KOPT-K1 (cell line): ENCODE data around the gene ZBED1.
"Not testable (repeated sequence)": the region's sequence is repeated elsewhere in the genome, so short reads cannot be mapped to it uniquely, and the experiment has no call there.

Experiments used
- H3K27ac ChIP-seq: fragments of 200-600 bp; sonication (generic); 2 replicates; pipeline ENCODE4 v1.5.1; 2016; ENCODE audit warnings: antibody characterized with exemption, mild to moderate bottlenecking, low read depth, low read length; ENCODE audit not compliant: poor library complexity, severe bottlenecking
- H3K36me3 ChIP-seq: fragments of 200-600 bp; sonication (generic); 2 replicates; pipeline ENCODE4 v1.5.1; 2017; ENCODE audit warnings: antibody characterized with exemption, mild to moderate bottlenecking, low read length, moderate library complexity; ENCODE audit not compliant: insufficient read depth
- H3K9me3 ChIP-seq: fragments of 200-600 bp; sonication (generic); 2 replicates; pipeline ENCODE4 v1.5.1; 2017; ENCODE audit warnings: antibody characterized with exemption, low read length, mild to moderate bottlenecking; ENCODE audit not compliant: insufficient read depth, poor library complexity, severe bottlenecking

ZBED1 gene

GRCh38 chrX:2500803-2501558 is at the start of gene ZBED1, which contains the start of gene DHRSX:
Gene ZBED1, minus strand, starts transcription at chrX:2500976. Its CDS starts 10,257 bp downstream, at chrX:2490719.
Gene DHRSX, minus strand, starts transcription at chrX:2500976. Its CDS starts 51 bp downstream, at chrX:2500925.
- no peaks in the 10 kb centered on the region for H3K9me3 ChIP-seq
- H3K27ac ChIP-seq: peak within 1 kb of the TSS; percentile 83
- H3K36me3 ChIP-seq: peaks cover 24% of the 10 kb centered on the region

- H3K36me3 ChIP-seq: no peaks in the 10 kb centered on the region
- no peaks in the 10 kb centered on the region for H3K9me3 ChIP-seq
- no peak overlapping the region for H3K27ac ChIP-seq
Measured at GRCh38 chrX:2549876-2550275, 49.1 kb upstream of the ZBED1 start.

- Histone ChIP-seq H3K9me3 (no peaks in the 10 kb centered on the region), H3K36me3 (no peaks in the 10 kb centered on the region), H3K27ac (no peak overlapping the region)
Measured at GRCh38 chrX:2548711-2549423, 48.1 kb upstream of the ZBED1 start.

- H3K36me3 ChIP-seq: no peaks in the 10 kb centered on the region
- H3K27ac ChIP-seq: no peak overlapping the region
- H3K9me3 ChIP-seq: no peaks in the 10 kb centered on the region
Measured at GRCh38 chrX:2547736-2548135, 47.0 kb upstream of the ZBED1 start.

- Histone ChIP-seq H3K9me3 (no peaks in the 10 kb centered on the region), H3K27ac (no peak overlapping the region), H3K36me3 (no peaks in the 10 kb centered on the region)
Measured at GRCh38 chrX:2546496-2546895, 45.7 kb upstream of the ZBED1 start.

- H3K9me3 ChIP-seq: no peaks in the 10 kb centered on the region
- H3K27ac ChIP-seq: no peak overlapping the region
- H3K36me3 ChIP-seq: no peaks in the 10 kb centered on the region
Measured at GRCh38 chrX:2545144-2545543, 44.4 kb upstream of the ZBED1 start.

- no peak overlapping the region for H3K27ac ChIP-seq
- no peaks in the 10 kb centered on the region for H3K9me3 ChIP-seq
- H3K36me3 ChIP-seq: no peaks in the 10 kb centered on the region
Measured at GRCh38 chrX:2542826-2543521, 42.2 kb upstream of the ZBED1 start.

- Histone ChIP-seq H3K9me3 (no peaks in the 10 kb centered on the region), H3K36me3 (no peaks in the 10 kb centered on the region), H3K27ac (no peak overlapping the region)
Measured at GRCh38 chrX:2541603-2542002, 40.8 kb upstream of the ZBED1 start.

- no peaks in the 10 kb centered on the region for H3K9me3 ChIP-seq
- no peaks in the 10 kb centered on the region for H3K36me3 ChIP-seq
- no peak overlapping the region for H3K27ac ChIP-seq
Measured at GRCh38 chrX:2540426-2540947, 39.7 kb upstream of the ZBED1 start.

GRCh38 chrX:2539586-2539985 is 38.8 kb upstream of the ZBED1 start:
- no peaks in the 10 kb centered on the region for H3K9me3 ChIP-seq

GRCh38 chrX:2538031-2538757 is 37.4 kb upstream of the ZBED1 start:
- Histone ChIP-seq H3K9me3 (no peaks in the 10 kb centered on the region), H3K27ac (no peak overlapping the region), H3K36me3 (no peaks in the 10 kb centered on the region)

More at GRCh38 chrX:2539586-2539985, 38.8 kb upstream of the ZBED1 start:
- no peak overlapping the region for H3K27ac ChIP-seq
- no peaks in the 10 kb centered on the region for H3K36me3 ChIP-seq

GRCh38 chrX:2536974-2537373 is 36.2 kb upstream of the ZBED1 start:
- H3K9me3 ChIP-seq: no peaks in the 10 kb centered on the region
- H3K27ac ChIP-seq: no peak overlapping the region
- no peaks in the 10 kb centered on the region for H3K36me3 ChIP-seq

GRCh38 chrX:2536141-2536540 is 35.4 kb upstream of the ZBED1 start:
- H3K9me3 ChIP-seq: no peaks in the 10 kb centered on the region
- H3K36me3 ChIP-seq: no peaks in the 10 kb centered on the region
- H3K27ac ChIP-seq: no peak overlapping the region

- H3K9me3 ChIP-seq, H3K36me3 ChIP-seq, H3K27ac ChIP-seq: not testable (repeated sequence)
Measured at GRCh38 chrX:2534261-2535021, 33.7 kb upstream of the ZBED1 start.
